AG04449 (cell line): Measurements from ENCODE around the gene MGLL.

Source experiments
- CTCF ChIA-PET: fragments of 350-600 bp; formaldehyde crosslinking; extraction: SDS; loops from one replicate; lab custom pipeline; 2021; ENCODE audit warnings: antibody characterized with exemption; lab: Yijun Ruan, JAX
- POLR2A ChIA-PET: fragments of 400-600, 350-600 bp; formaldehyde crosslinking; extraction: SDS; loops from one replicate; lab custom pipeline; 2020; ENCODE audit warnings: antibody characterized with exemption, inconsistent platforms; lab: Yijun Ruan, JAX
- DNase-seq: peaks from one replicate; pipeline ENCODE4 v3.0.0-alpha.2; 2010; ENCODE audit warnings: low read depth, low spot score
- H3K4me3 ChIP-seq: 2 replicates; pipeline ENCODE4 v1.5.1; 2011; ENCODE audit warnings: low read depth, mild to moderate bottlenecking, control low read depth, low read length
- TF ChIP-seq, protein P1 (sequence below): IDR thresholded peaks from one replicate; pipeline ENCODE4 v1.5.1; 2011; ENCODE audit warnings: mild to moderate bottlenecking, moderate library complexity, low read length, control low read depth, inconsistent platforms; ENCODE audit not compliant: insufficient read depth; ENCODE audit errors: missing control alignments

Gene MGLL

GRCh38 chr3:127799476-127800222 is 22.7 kb downstream of the MGLL start:
- no peak overlapping the region for H3K4me3 ChIP-seq
- TF ChIP-seq, protein P1, sequence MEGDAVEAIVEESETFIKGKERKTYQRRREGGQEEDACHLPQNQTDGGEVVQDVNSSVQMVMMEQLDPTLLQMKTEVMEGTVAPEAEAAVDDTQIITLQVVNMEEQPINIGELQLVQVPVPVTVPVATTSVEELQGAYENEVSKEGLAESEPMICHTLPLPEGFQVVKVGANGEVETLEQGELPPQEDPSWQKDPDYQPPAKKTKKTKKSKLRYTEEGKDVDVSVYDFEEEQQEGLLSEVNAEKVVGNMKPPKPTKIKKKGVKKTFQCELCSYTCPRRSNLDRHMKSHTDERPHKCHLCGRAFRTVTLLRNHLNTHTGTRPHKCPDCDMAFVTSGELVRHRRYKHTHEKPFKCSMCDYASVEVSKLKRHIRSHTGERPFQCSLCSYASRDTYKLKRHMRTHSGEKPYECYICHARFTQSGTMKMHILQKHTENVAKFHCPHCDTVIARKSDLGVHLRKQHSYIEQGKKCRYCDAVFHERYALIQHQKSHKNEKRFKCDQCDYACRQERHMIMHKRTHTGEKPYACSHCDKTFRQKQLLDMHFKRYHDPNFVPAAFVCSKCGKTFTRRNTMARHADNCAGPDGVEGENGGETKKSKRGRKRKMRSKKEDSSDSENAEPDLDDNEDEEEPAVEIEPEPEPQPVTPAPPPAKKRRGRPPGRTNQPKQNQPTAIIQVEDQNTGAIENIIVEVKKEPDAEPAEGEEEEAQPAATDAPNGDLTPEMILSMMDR, result no peak
- ChIA-PET CTCF (interaction anchor here (1.4 to 2.1 kb wide), 3 partner anchors 15 to 104 kb away, joined by 3 to 10 read pairs (median 3); no protein-coding TSS in a partner anchor), POLR2A (interaction anchor here (0.7 to 1.6 kb wide), 7 partner anchors 12 to 51 kb away, joined by 3 to 4 read pairs (median 3); partner anchors contain the start of gene MGLL)
- peak; percentile 72 for DNase-seq

- CTCF ChIA-PET, result interaction anchor here (1.4 to 2.1 kb wide), 3 partner anchors 16 to 103 kb away, joined by 3 to 10 read pairs (median 3); no protein-coding TSS in a partner anchor
- DNase-seq, result no peak
- POLR2A ChIA-PET, result interaction anchor here (0.7 to 1.6 kb wide), 3 partner anchors 25 to 50 kb away, joined by 3 to 4 read pairs (median 3); no protein-coding TSS in a partner anchor
- TF ChIP-seq, protein P1, result no peak
- H3K4me3 ChIP-seq, result no peak overlapping the region
Observed at GRCh38 chr3:127798716-127799115, 23.6 kb downstream of the MGLL start.

DNA sequence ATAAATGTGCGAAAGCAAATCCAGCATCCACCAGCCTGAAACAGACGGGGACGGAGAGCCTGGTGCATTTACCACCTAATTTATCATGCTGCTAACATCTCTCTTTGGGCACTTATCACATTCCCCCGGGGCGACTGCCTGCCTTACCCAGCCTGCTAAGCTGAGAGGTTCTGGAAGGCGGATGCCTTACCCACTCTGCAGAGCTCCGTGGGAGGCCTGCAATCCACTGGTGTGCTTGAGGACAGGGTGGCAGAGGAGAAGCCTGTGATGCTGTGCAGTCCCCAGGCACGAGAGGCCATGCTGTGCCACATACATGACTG is 25.5 kb downstream of the MGLL start:
- DNase-seq, result no peak
- TF ChIP-seq, protein P1, result no peak
- no peak overlapping the region for H3K4me3 ChIP-seq
- ChIA-PET CTCF (no interaction called here), POLR2A (no interaction called here)

DNA sequence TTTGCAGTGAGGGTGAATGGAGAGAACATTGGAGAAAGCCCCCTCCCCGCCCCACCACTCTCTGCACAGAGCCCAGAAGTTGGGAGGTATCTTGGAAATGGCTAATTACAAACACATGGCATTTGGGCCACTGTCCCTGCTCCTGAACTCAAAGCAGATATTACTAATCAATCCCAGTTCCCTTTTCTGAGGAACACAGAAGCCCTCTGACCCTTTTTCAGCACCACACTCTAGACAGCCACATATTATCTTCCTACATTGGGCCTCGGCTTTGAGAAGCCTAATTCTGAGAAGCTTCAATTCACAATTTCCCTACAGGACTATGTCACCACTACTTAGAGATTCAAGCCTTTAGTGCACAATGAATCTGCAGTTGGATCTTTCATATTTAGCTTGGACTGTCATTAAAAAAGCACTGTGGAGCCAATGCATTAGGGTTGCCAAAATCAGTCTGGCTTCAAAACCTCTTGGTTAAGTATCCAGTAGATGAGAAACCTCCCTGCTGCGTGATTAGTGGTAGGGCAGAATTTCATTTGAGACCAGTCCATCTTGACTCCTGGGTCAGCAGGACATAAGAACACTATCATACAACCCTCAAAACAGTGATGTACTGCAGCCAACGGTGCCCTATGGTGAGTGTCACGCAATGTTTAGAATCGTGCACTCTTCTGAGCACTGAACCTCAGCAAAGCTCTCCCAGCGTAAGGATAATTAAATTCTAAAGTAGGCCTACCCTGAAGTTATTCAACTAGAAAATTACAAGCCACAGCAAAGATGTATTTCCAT is 26.1 kb downstream of the MGLL start:
- CTCF ChIA-PET, result no interaction called here

DNA sequence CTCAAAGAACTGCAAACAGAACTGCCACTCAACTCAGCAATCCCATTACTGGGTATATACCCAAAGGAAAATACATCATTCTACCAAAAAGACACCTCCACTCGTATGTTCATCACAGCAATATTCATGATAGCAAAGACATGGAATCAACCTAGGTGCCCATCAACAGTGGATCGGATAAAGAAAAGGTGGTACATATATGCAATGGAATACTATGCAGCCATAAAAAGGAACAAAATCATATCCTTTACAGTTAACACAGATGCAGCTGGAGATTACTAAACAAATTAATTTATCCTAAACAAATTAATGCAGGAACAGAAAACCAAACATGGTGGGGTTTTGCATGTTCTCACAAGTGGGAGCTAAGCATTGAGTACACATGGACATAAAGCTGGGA is 27.3 kb downstream of the MGLL start:
- no peak overlapping the region for H3K4me3 ChIP-seq
- CTCF ChIA-PET, result no interaction called here
- TF ChIP-seq, protein P1, result no peak
- no peak for DNase-seq
- POLR2A ChIA-PET, result no interaction called here

More for the DNA sequence above, 26.1 kb downstream of the MGLL start:
- TF ChIP-seq, protein P1, result no peak
- POLR2A ChIA-PET, result no interaction called here
- DNase-seq, result no peak
- H3K4me3 ChIP-seq, result no peak overlapping the region

- ChIA-PET POLR2A (no interaction called here), CTCF (interaction anchor here (2.4 kb wide), 1 partner anchor 104 kb away, joined by 10 read pairs; no protein-coding TSS in a partner anchor)
- DNase-seq, result no peak
- no peak overlapping the region for H3K4me3 ChIP-seq
- TF ChIP-seq, protein P1, result no peak
Observed at GRCh38 chr3:127794402-127794801, 27.9 kb downstream of the MGLL start.
